ENCODE data around the gene GAS5.

DNA sequence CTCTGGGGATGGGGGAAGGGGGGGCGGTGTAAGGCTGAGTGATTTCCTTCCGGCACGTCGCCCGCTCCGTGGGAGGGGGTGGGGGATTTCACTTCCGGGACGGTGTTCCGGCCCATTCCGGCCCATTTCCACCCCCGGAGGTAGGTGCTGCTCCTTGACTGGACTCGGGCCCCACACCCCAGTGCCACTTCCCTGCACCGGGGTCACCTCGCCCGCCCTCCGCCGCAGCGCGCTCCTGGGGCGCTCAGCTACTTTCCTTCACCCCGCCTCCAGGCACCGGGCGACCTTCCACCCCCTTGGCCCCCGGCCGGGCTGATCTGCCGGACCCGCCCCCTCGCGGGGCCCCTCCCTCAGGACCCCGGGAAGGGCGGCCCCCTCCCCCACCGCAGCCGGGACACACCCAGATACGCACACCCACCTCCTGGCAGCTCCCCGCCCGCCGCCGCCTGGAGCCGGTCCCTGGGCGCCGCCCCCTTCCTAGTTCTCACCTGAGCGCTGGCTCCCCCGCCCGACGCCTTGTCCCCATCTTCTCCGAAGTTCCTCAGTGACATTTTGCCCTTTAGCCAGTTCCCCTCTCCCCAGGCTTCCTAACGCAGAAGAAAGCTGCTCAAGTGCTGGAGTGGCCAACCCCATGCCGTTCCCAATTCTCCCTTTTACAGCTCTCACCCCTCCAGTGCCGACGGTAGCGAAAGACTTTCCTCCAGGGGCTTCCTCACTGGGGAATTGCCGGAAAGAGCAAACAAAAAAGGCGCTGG is 654 bp upstream of the GAS5 start, which contains the start of gene ZBTB37:
- TF ChIP-seq EZH2 (IDR thresholded peaks at IDR 0.05; ENCODE audit: insufficient read depth, poor library complexity, severe bottlenecking) (no peak), EZH2phosphoT487 (IDR thresholded peaks at IDR 0.05; ENCODE audit: insufficient read depth, low read depth) (no peak)

Data from GM23248 (cell line).